Left lung (tissue), 14 donors: ENCODE measurements around the gene FBXL4. TPM values are rescaled to one million over a fixed set of nuclear protein-coding genes. Genes with fewer than 3 reads are reported as not detected.

Experiments
- ATAC-seq: fragments of 200-7000 bp; cut with Tn5 transposase; one replicate; pipeline ENCODE4 v1.9.1; 2020; ENCODE audit warnings: moderate library complexity
- DNase-seq, 4 donors: peaks; one replicate each; pipeline ENCODE4 v3.0.0-alpha.2; 2013 to 2020
- H3K27ac ChIP-seq, 2 donors: fragments of 200-600 bp; sonication (generic) in 1 of 2; one replicate each; pipeline versions ENCODE4 v1.5.0 to v1.8.0; 2020 to 2021
- H3K27me3 ChIP-seq, 2 donors: fragments of 200-600 bp; sonication (generic) in 1 of 2; one replicate each; pipeline versions ENCODE4 v1.5.0 to v1.8.0; 2020 to 2021
- H3K36me3 ChIP-seq, 2 donors: fragments of 200-600 bp; sonication (generic) in 1 of 2; one replicate each; pipeline versions ENCODE4 v1.5.0 to v1.8.0; 2020 to 2021
- H3K4me1 ChIP-seq, 2 donors: fragments of 200-600 bp; one replicate each; pipeline ENCODE4 v1.8.0; 2021
- H3K4me3 ChIP-seq, 2 donors: fragments of 200-600 bp; sonication (generic) in 1 of 2; one replicate each; pipeline versions ENCODE4 v1.5.0 to v1.8.0; 2020 to 2021; ENCODE audit warnings: mild to moderate bottlenecking in 1 of 2
- H3K9me3 ChIP-seq, 2 donors: fragments of 200-600 bp; sonication (generic) in 1 of 2; one replicate each; pipeline versions ENCODE4 v1.5.0 to v1.8.0; 2020 to 2021
- CTCF ChIP-seq, 2 donors: fragments of 200-600 bp; sonication (generic) in 1 of 2; IDR thresholded peaks; one replicate each; pipeline versions ENCODE4 v1.5.0 to v1.8.0; 2021; ENCODE audit warnings: antibody characterized with exemption in 2 of 2
- intact Hi-C, 2 donors: fragments of 100-400 bp; cut with DNase I; formaldehyde crosslinking; loops; one replicate each; pipeline versions ENCODE4 v1.11.2 to v1.14.2; 2022
- long read RNA-seq, 12 donors: library from polyadenylated mRNA in 2 of 12; unstranded in 2 of 12; transcript quantifications; one replicate each; pipeline ENCODE4 v2.0.0 and lab custom pipeline, GENCODE V29; 2019 to 2026
- polyA plus RNA-seq, 6 donors: library from polyadenylated mRNA; unstranded; fragments of 120-200 nt; gene quantifications; one replicate each; pipeline ENCODE4 v1.2.1, GENCODE V29; 2013; ENCODE audit not compliant: insufficient read length in 6 of 6
- total RNA-seq, 2 donors: library from RNA; stranded (reverse); fragmentation: NEBNext Ultra II Directional; extraction: Animal tissue kit (Norgen Biotek cat#: 25700); gene quantifications; one replicate each; pipeline ENCODE4 v1.2.1, GENCODE V29; 2021
- donor health status: DM: no; HTN: yes; CAD: no.
- donor health status: DM: no; HTN: no; CAD: no.

Gene FBXL4
- total RNA-seq (10 to 100 TPM; 20.5 to 20.7 TPM), polyA plus RNA-seq (10 to 100 TPM; 18.7 to 24.4 (median 22.5) TPM)
- long read RNA-seq, donor 1: 0 reads
- long read RNA-seq, donor 2, full-length matches to known transcripts: 2 of 2 reads
- long read RNA-seq, donor 2, partial matches to known transcripts: 0 of 2 reads
- long read RNA-seq, donor 2, other reads (novel, unspliced or antisense): 0 of 2 reads
- long read RNA-seq, donor 3, partial matches to known transcripts: 0 of 1 reads
- long read RNA-seq, donor 3, other reads (novel, unspliced or antisense): 0 of 1 reads
- long read RNA-seq, donor 4, full-length matches to known transcripts: 3 of 7 reads
- long read RNA-seq, donor 4, partial matches to known transcripts: 1 of 7 reads
- long read RNA-seq, donor 4, other reads (novel, unspliced or antisense): 3 of 7 reads
- long read RNA-seq, donor 5: 0 reads
- long read RNA-seq, donor 6: 0 reads
- long read RNA-seq, donor 7, full-length matches to known transcripts: 2 of 2 reads
- long read RNA-seq, donor 7, partial matches to known transcripts: 0 of 2 reads
- long read RNA-seq, donor 7, other reads (novel, unspliced or antisense): 0 of 2 reads
- long read RNA-seq, donor 8, full-length matches to known transcripts: 1 of 8 reads
- long read RNA-seq, donor 8, partial matches to known transcripts: 7 of 8 reads
- long read RNA-seq, donor 8, other reads (novel, unspliced or antisense): 0 of 8 reads
- long read RNA-seq, donor 9: 0 reads
- long read RNA-seq, donor 10, partial matches to known transcripts: 0 of 2 reads
- long read RNA-seq, donor 10, other reads (novel, unspliced or antisense): 1 of 2 reads
- long read RNA-seq, donor 11: 0 reads
- long read RNA-seq, donor 12, full-length matches to known transcripts: 2 of 2 reads
- long read RNA-seq, donor 12, partial matches to known transcripts: 0 of 2 reads
- long read RNA-seq, donor 12, other reads (novel, unspliced or antisense): 0 of 2 reads

- Histone ChIP-seq H3K4me3 (peak within 1 kb of the TSS; percentile 59 to 73), H3K36me3 (no peaks in the 10 kb centered on the region), H3K9me3 (no peaks in the 10 kb centered on the region), H3K27ac (peak within 1 kb of the TSS; percentile 86 to 95), H3K27me3 (no peaks in the 10 kb centered on the region), H3K4me1 (peaks cover 10 to 30% of the 10 kb centered on the region in 2 donors)
- peak; percentile 57 to 96 (median 79) for DNase-seq
- ATAC-seq: peak; percentile 95
- intact Hi-C loops: no loop called here
- TF ChIP-seq CTCF (IDR thresholded peaks at IDR 0.05): no peak
Observed at GRCh38 chr6:98947411-98948292, at the start of gene FBXL4. Gene FBXL4, minus strand, starts transcription at chr6:98947946. Its CDS starts 20,958 bp downstream, at chr6:98926988.

GRCh38 chr6:98995116-98995515 is 47.4 kb upstream of the FBXL4 start:
- H3K9me3 ChIP-seq: no peaks in the 10 kb centered on the region
- intact Hi-C loops: no loop called here
- no peaks in the 10 kb centered on the region for H3K27me3 ChIP-seq
- no peaks in the 10 kb centered on the region for H3K4me1 ChIP-seq
- no peak for DNase-seq
- no peak overlapping the region for H3K4me3 ChIP-seq
- no peaks in the 10 kb centered on the region for H3K36me3 ChIP-seq
- ATAC-seq: no peak
- no peak for TF ChIP-seq CTCF (IDR thresholded peaks at IDR 0.05)
- H3K27ac ChIP-seq: no peak overlapping the region

GRCh38 chr6:98992535-98992934 is 44.8 kb upstream of the FBXL4 start:
- no peaks in the 10 kb centered on the region for H3K36me3 ChIP-seq
- no peaks in the 10 kb centered on the region for H3K4me1 ChIP-seq
- no peak overlapping the region for H3K27ac ChIP-seq
- H3K9me3 ChIP-seq: no peaks in the 10 kb centered on the region
- no peak for TF ChIP-seq CTCF (IDR thresholded peaks at IDR 0.05)
- intact Hi-C loops: no loop called here
- H3K4me3 ChIP-seq: no peak overlapping the region
- DNase-seq (no peak), ATAC-seq (no peak)
- H3K27me3 ChIP-seq: no peaks in the 10 kb centered on the region

GRCh38 chr6:98986071-98986615 is 38.4 kb upstream of the FBXL4 start:
- H3K36me3 ChIP-seq: no peaks in the 10 kb centered on the region
- intact Hi-C loops: no loop called here
- no peaks in the 10 kb centered on the region for H3K27me3 ChIP-seq
- no peak for DNase-seq
- H3K9me3 ChIP-seq: no peaks in the 10 kb centered on the region
- no peak overlapping the region for H3K27ac ChIP-seq
- ATAC-seq: no peak
- no peaks in the 10 kb centered on the region for H3K4me1 ChIP-seq
- H3K4me3 ChIP-seq: no peak overlapping the region
- TF ChIP-seq CTCF (IDR thresholded peaks at IDR 0.05): no peak
